ENCODE data around the gene D2HGDH. TPM values are rescaled to one million over a fixed set of nuclear protein-coding genes. Genes with fewer than 3 reads are reported as not detected.
"Not testable (repeated sequence)": the region's sequence is repeated elsewhere in the genome, so short reads cannot be mapped to it uniquely, and the experiment has no call there.

D2HGDH gene
- total RNA-seq, 1 donor from 2014 or later, result 34.8 TPM

DNA sequence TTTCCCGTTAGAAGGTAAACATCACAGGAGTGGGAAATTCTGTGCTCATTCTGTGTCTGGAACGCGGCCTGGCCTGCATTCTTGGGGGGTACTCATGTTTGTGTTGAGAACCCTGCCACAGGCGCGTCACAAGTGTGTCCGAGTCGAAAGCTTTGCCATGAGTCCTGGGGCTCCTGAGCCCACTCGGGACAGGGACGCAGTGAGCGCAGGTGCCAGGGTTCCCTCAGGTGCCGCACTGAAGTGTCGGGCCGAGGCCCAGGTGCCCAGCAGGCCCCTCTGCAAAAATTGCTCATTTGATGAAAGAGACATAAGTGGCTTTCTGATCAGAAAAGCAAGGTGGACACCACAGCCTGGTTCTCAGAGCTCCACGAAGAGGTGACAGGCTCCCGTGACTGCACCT, 4.7 kb downstream of the D2HGDH start:
- Mint-ChIP-seq H3K36me3 (ENCODE audit: insufficient read depth) (peaks cover 4% of the 10 kb centered on the region), H3K27ac (no peak overlapping the region), H3K9me3 (ENCODE audit: low read depth) (no peaks in the 10 kb centered on the region), H3K27me3 (no peaks in the 10 kb centered on the region), H3K4me3 (ENCODE audit: low read depth) (no peak overlapping the region), H3K4me1 (ENCODE audit: low read depth) (no peaks in the 10 kb centered on the region)
- DNase-seq (ENCODE audit: low spot score, unreplicated experiment), result no peak
- no peak for TF ChIP-seq CTCF (IDR thresholded peaks at IDR 0.05; ENCODE audit: unreplicated experiment)

DNA sequence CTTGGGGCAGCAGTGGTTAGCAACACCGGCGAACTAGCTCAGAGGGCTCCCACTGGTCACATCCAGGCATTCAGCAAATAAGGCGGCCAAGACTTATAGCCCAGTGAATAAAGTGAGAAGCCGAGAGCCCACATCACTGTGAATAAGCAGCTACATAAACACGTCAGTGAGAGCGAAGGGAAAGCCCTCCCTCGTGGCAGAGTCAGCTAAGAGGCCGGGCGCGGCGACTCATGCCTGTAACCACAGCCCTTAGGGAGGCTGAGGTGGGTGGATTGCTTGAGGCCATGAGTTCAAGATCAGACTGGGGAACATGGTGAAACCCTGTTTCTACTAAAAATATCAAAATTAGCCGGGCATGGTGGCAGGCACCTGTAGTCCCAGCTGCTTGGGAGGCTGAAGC, 5.2 kb downstream of the D2HGDH start:
- H3K36me3 Mint-ChIP-seq (ENCODE audit: insufficient read depth), result peaks cover 4% of the 10 kb centered on the region

DNA sequence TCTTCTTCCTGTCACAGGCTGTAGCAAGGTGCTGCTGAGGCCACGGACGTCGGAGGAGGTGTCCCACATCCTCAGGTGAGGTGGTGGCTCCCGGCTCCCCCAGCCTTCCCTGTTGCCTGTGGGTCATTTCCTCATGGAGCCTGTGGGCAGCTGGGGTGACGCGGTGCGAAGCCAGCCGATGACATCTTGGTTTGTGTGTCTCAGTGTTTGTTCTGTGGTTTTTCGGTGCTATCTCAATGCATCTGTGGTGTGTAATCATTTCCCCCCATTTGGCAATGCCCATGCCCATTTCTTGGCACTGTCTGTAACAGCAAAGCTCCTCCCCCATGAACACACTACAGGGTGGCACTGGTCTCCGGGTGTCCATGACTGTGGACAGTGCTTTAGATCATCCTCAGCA, 6.6 kb downstream of the D2HGDH start:
- Mint-ChIP-seq H3K27ac (no peak overlapping the region), H3K36me3 (ENCODE audit: insufficient read depth) (peaks cover 14% of the 10 kb centered on the region)
- no peak for DNase-seq (ENCODE audit: low spot score, unreplicated experiment)

More for the DNA sequence above, 5.2 kb downstream of the D2HGDH start:
- TF ChIP-seq CTCF (IDR thresholded peaks at IDR 0.05; ENCODE audit: unreplicated experiment), result no peak
- H3K27ac Mint-ChIP-seq, result no peak overlapping the region
- H3K27me3 Mint-ChIP-seq, result no peaks in the 10 kb centered on the region
- H3K9me3 Mint-ChIP-seq (ENCODE audit: low read depth), result no peaks in the 10 kb centered on the region
- DNase-seq (ENCODE audit: low spot score, unreplicated experiment), result no peak
- no peaks in the 10 kb centered on the region for H3K4me1 Mint-ChIP-seq (ENCODE audit: low read depth)
- no peak overlapping the region for H3K4me3 Mint-ChIP-seq (ENCODE audit: low read depth)

GRCh38 chr2:241742320-241742939, 8.0 kb downstream of the D2HGDH start:
- H3K27me3 Mint-ChIP-seq, result no peaks in the 10 kb centered on the region
- H3K4me1 Mint-ChIP-seq (ENCODE audit: low read depth), result no peaks in the 10 kb centered on the region
- peaks cover 7% of the 10 kb centered on the region for H3K9me3 Mint-ChIP-seq (ENCODE audit: low read depth)
- no peak for TF ChIP-seq CTCF (IDR thresholded peaks at IDR 0.05; ENCODE audit: unreplicated experiment)
- DNase-seq (ENCODE audit: low spot score, unreplicated experiment), result no peak
- no peak overlapping the region for H3K4me3 Mint-ChIP-seq (ENCODE audit: low read depth)
- no peak overlapping the region for H3K27ac Mint-ChIP-seq
- peaks cover 21% of the 10 kb centered on the region for H3K36me3 Mint-ChIP-seq (ENCODE audit: insufficient read depth)

More for the DNA sequence above, 6.6 kb downstream of the D2HGDH start:
- H3K27me3 Mint-ChIP-seq, result no peaks in the 10 kb centered on the region
- H3K4me1 Mint-ChIP-seq (ENCODE audit: low read depth), result no peaks in the 10 kb centered on the region
- H3K4me3 Mint-ChIP-seq (ENCODE audit: low read depth), result no peak overlapping the region
- no peak for TF ChIP-seq CTCF (IDR thresholded peaks at IDR 0.05; ENCODE audit: unreplicated experiment)
- peaks cover 5% of the 10 kb centered on the region for H3K9me3 Mint-ChIP-seq (ENCODE audit: low read depth)

GRCh38 chr2:241743008-241743407, 8.6 kb downstream of the D2HGDH start:
- H3K9me3 Mint-ChIP-seq (ENCODE audit: low read depth); H3K27ac Mint-ChIP-seq; DNase-seq (ENCODE audit: low spot score, unreplicated experiment); H3K4me3 Mint-ChIP-seq (ENCODE audit: low read depth); H3K27me3 Mint-ChIP-seq; H3K4me1 Mint-ChIP-seq (ENCODE audit: low read depth): not testable (repeated sequence)
- peaks cover 21% of the 10 kb centered on the region for H3K36me3 Mint-ChIP-seq (ENCODE audit: insufficient read depth)

DNA sequence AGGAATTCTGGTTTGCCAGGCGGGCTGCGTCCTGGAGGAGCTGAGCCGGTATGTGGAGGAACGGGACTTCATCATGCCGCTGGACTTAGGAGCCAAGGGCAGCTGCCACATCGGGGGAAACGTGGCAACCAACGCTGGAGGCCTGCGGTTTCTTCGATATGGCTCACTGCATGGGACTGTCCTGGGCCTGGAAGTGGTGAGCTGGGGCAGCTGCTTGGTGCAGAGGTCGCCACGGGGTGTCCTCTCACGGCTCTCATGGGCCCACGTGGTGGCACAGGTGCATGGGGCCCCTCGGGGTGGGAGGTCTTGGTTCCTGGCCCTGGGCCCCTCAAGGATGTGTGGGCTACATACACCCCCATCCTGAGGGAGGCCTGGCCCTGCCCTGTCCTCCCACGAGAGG, 9.2 kb downstream of the D2HGDH start:
- no peaks in the 10 kb centered on the region for H3K4me1 Mint-ChIP-seq (ENCODE audit: low read depth)
- H3K9me3 Mint-ChIP-seq (ENCODE audit: low read depth), result peaks cover 7% of the 10 kb centered on the region
- no peak for TF ChIP-seq CTCF (IDR thresholded peaks at IDR 0.05; ENCODE audit: unreplicated experiment)
- H3K27ac Mint-ChIP-seq, result no peak overlapping the region
- no peaks in the 10 kb centered on the region for H3K27me3 Mint-ChIP-seq
- peaks cover 19% of the 10 kb centered on the region for H3K36me3 Mint-ChIP-seq (ENCODE audit: insufficient read depth)
- no peak overlapping the region for H3K4me3 Mint-ChIP-seq (ENCODE audit: low read depth)
- no peak for DNase-seq (ENCODE audit: low spot score, unreplicated experiment)

All from progenitor cell of endocrine pancreas (in vitro differentiated cells).